HG03432 (cell line): ENCODE measurements around the gene OR8D4.
"Not testable (repeated sequence)": the region's sequence is repeated elsewhere in the genome, so short reads cannot be mapped to it uniquely, and the experiment has no call there.

Source experiments
- ATAC-seq: cut with Tn5 transposase; IDR thresholded peaks from one replicate; pipeline ENCODE4 v1.9.1; 2021; ENCODE audit warnings: mild to moderate bottlenecking, moderate library complexity; ENCODE audit not compliant: unreplicated experiment

OR8D4 gene

GRCh38 chr11:123901867-123902266 lies at the start of gene OR8D4:
Gene OR8D4 (plus strand): TSS chr11:123902167. CDS start chr11:123906432, 4,265 bp downstream.
- no peak for ATAC-seq

- no peak for ATAC-seq
Measured at GRCh38 chr11:123852321-123852720, 49.6 kb upstream of the OR8D4 start.

DNA sequence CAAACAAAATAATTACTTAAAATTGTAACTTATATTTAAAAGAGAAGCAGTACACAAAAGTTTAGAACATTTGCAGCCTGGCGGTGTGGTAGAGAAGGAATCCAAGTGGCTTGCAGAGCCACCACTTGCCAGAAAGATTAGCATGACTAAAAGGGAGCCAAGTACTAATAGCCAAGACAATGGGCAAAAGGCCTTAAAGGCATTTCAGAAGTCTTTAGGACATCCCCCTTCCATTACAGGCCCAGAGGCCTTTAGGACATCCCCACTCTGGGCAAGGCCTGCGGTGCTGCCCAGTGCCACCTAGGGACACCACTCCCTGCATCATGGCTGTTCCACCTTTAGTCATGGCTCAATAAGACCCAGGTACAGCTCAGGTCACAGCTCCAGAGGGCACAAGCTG lies 48.9 kb upstream of the OR8D4 start:
- no peak for ATAC-seq

DNA sequence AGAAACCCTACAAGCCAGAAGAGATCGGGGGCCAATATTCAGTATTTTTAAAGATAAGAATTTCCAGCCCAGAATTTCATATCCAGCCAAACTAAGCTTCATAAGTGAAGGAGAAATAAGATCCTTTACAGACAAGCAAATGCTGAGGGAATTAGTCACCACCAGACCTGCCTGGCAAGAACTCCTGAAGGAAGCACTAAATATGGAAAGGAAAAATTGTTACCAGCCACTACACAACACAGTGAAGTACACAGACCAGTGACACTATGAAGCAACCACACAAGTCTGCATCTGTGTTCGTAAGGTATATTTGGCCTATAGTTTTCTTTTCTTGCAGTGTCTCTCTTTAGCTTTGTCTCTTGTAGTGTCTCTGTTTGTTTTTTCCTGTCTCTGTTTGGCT lies 45.5 kb upstream of the OR8D4 start:
- ATAC-seq, result no peak

- ATAC-seq, result no peak
Measured at GRCh38 chr11:123859731-123860130, 42.2 kb upstream of the OR8D4 start.

- ATAC-seq, result not testable (repeated sequence)
Measured at GRCh38 chr11:123865293-123865692, 36.7 kb upstream of the OR8D4 start.

DNA sequence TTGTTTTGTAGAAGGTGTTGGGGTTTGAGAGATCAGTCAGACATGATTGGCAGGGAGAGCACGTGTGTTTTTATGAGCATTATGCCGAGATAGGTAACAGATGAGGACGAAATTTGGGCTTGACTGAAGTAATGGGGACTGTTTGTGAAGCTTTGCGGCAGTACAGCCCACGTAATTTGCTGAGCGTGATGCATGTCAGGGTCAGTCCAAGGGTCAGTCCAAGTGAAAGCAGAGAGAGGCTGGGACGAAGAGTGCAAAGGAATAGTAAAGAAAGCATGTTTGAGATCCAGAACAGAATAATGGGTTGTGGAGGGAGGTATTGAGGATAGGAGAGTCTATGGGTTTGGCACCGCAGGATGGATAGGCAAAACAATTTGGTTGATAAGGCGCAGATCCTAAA lies 34.2 kb upstream of the OR8D4 start:
- not testable (repeated sequence) for ATAC-seq

DNA sequence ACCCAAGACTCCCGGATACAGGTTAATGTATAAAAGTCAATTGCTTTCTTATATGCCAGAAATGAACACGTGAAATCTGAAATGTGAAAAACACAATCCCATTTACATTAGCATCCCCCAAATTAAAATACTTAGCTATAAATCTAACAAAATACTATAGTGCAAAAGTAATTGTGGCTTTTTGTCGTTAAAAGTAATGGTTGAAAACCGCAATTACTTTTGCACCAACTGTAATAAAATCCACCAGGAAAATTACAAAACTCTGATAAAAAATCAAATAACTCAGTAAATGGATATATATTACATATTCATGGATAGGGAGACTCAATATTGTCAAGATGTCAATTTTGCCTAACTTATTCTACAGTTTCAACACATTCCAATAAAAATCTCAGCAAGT lies 21.1 kb upstream of the OR8D4 start:
- no peak for ATAC-seq

DNA sequence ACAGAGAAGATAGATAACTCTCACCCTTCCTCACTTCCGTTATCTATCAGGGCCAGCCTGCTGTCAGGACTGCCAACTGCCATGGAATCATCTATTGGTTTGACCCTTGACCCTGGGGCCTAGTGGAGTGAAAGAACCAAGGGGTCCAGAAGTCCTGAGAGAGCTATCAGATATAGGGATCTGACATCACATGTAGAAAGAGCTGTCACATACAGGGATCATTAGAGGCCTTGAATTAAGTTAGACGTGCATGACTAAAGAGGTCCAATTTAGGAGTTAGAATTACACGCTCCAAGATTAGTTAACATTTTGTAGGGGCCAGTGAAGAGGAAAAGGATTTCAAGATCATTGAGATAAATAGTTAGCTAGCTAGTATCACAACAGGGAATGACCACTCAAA lies 16.4 kb upstream of the OR8D4 start, which contains the start of gene TMEM225:
Gene TMEM225, minus strand, starts transcription at position 101 of the 400 bp plus-strand sequence. CDS start 245 bp downstream, outside the sequence.
- ATAC-seq, result no peak

DNA sequence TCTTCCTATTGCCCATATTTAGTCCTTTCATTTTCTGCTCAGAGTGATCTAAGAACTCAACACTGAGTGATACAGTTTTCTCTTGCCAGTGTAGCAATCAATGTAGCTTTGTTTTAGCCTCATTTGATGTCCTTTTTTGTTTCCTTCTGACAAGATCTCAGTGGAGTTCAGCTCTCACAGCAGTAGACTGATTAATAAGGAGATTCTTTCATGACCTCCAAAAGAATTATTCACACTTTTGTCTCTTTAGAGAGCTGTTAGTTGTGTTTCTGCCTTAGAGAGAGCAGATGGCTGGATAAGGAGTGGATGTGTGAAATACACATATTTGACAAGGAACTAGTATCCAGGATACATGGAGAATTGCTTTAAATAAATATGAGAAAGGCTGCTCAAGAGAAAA lies 9.9 kb upstream of the OR8D4 start:
- no peak for ATAC-seq

GRCh38 chr11:123899792-123900191 lies 2.2 kb upstream of the OR8D4 start:
- no peak for ATAC-seq

- ATAC-seq, result peak; percentile 93
Measured at GRCh38 chr11:123903932-123904331, 2.0 kb downstream of the OR8D4 start.

- no peak for ATAC-seq
Measured at GRCh38 chr11:123904932-123905331, 3.0 kb downstream of the OR8D4 start.

DNA sequence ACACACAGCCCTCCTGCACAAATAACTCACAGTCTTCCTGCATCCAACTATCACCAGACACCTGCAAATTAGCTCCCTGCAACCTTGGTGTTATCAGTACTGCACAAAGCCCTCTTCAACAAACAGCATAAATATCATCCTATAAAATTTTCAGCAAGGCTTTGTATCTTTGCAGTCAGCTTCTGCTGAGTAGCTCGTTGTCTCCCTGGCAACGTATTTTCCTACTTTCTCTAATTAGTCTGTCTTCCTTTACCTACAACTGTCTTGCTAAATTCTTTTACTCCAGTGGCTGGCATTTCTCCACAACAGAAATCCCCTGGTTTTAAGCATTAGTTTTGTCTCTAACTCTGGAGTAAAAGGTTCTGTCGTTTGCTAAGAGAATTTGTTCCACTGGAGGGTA lies 3.9 kb downstream of the OR8D4 start:
- ATAC-seq, result no peak

- no peak for ATAC-seq
Measured at GRCh38 chr11:123920943-123921342, 19.0 kb downstream of the OR8D4 start.

- no peak for ATAC-seq
Measured at GRCh38 chr11:123924027-123924426, 22.1 kb downstream of the OR8D4 start.

GRCh38 chr11:123939317-123939716 lies 37.4 kb downstream of the OR8D4 start, which contains the start of gene OR4D5:
Gene OR4D5 (plus strand): TSS chr11:123939617. CDS start chr11:123939617, 0 bp downstream.
- ATAC-seq, result no peak

- ATAC-seq, result no peak
Measured at GRCh38 chr11:123942413-123942812, 40.4 kb downstream of the OR8D4 start.

DNA sequence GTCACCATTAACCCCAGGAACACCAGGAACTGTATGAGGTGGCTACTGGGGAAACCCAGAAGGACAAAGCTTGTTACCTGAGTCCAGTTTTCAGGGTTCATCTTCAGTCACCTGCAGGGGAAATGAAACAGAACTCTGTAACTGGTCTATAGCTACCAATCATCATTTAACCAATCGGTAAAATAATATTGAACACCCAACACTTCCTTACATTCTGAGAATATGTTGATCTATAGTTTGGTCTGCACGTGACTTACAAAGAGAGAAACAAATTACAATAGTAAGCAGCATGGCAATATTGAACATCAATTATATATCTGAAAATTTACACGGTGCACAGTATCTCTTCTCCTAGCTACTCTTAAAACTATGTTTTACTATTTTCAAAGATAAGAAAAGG lies 41.8 kb downstream of the OR8D4 start, which contains the start of gene OR6T1:
Gene OR6T1, minus strand, starts transcription at position 101 of the 400 bp plus-strand sequence. Its CDS starts 0 bp downstream, at position 101.
- ATAC-seq, result no peak

DNA sequence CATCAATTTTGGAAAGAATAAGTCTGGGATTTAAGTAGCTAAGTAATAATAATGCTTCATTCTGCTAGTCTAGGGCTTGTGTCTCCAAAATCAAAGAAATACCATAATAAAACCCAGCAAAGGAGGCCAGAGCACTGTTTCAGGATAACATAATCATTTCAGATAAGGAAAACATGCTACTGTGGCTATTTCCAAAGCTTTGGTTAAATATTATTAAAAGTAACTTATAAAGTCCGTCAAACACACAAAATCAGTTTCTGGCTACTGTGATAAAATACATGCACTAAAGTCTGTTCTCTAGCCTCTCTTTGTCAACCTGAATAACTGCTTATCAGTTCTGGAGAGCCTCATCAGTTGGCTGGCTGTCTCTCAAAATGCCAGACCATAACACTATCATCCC lies 43.2 kb downstream of the OR8D4 start:
- no peak for ATAC-seq

DNA sequence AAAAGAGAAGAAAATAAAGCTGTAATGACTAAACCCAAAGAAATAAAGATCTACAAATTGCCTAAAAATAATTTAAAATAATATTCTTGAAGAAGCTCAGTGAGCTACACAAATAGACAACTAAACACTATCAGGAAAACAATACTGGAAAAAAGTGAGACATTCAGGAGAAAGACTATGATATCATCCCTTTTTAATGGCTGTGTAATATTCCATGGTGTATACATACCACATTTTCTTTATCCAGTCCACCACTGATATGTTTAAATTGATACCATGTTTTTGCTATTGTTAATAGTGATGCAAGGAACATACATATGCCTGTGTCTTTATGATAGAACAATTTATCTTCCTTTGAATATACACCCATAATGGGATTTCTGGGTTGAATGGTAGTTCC lies 54.8 kb downstream of the OR8D4 start:
- no peak for ATAC-seq
